PFSK-1 (cell line): Measurements from ENCODE around the gene IFNA13.

Experiments used
- FOXP2 ChIP-seq: optimal IDR thresholded peaks from 2 replicates; pipeline ENCODE3; 2011; ENCODE audit warnings: borderline replicate concordance, control low read depth, inconsistent platforms; ENCODE audit not compliant: insufficient read depth; ENCODE audit errors: extremely low read length, extremely low read depth
- POLR2AphosphoS5 ChIP-seq: IDR thresholded peaks from 2 replicates; pipeline ENCODE4 v1.6.1; 2012; ENCODE audit warnings: low read depth, mild to moderate bottlenecking, control low read depth, low read length, moderate library complexity
- REST ChIP-seq, 2 experiments: IDR thresholded peaks; 2 replicates each; pipeline versions ENCODE4 v1.6.1 to v1.8.0; 2011 to 2012; ENCODE audit warnings: low read depth in 2 of 2, low read length in 2 of 2, control low read depth in 1 of 2, inconsistent platforms in 1 of 2, mild to moderate bottlenecking in 1 of 2, moderate library complexity in 1 of 2; ENCODE audit not compliant: insufficient read depth in 1 of 2
- SIN3A ChIP-seq: IDR thresholded peaks from 2 replicates; pipeline ENCODE4 v1.6.1; 2012; ENCODE audit warnings: mild to moderate bottlenecking, low read length, moderate library complexity, borderline replicate concordance; ENCODE audit not compliant: insufficient read depth
- TAF1 ChIP-seq: IDR thresholded peaks from 2 replicates; pipeline ENCODE4 v1.6.1; 2012; ENCODE audit warnings: low read length, control low read depth, borderline replicate concordance; ENCODE audit not compliant: insufficient read depth

Gene IFNA13

GRCh38 chr9:21408817-21409216 lies 41.0 kb upstream of the IFNA13 start, which contains the start of gene IFNA8:
Gene IFNA8, plus strand, starts transcription at chr9:21409117. Its CDS starts 60 bp downstream, at chr9:21409177.
- TF ChIP-seq POLR2AphosphoS5 (no peak), REST (IDR thresholded peaks at IDR 0.05; ENCODE audit: insufficient read depth in 1 of 2, low read depth in 2 of 2, low read length in 2 of 2) (no peak), FOXP2 (no peak), SIN3A (no peak), TAF1 (no peak)

DNA sequence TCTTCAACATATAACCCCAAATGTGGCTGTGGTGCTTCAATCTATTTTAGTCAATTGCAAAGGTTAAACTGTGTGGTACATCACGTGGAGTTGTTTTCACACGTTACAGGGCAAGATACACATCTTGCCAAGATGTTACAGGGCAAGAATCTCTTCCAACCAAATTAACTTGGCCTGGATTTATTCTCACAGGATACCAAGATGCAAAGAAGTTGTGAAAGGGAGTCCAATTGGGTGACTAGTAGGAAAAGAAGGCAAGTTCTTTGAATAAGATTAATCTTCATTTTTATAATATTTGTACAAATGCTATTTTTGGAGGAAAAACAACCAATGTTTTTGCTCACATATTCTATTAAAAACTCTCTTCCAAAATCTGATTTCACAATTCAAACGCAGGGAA lies 36.3 kb upstream of the IFNA13 start:
- TF ChIP-seq REST (IDR thresholded peaks at IDR 0.05; ENCODE audit: insufficient read depth in 1 of 2, low read depth in 2 of 2, low read length in 2 of 2), result no peak
- TF ChIP-seq POLR2AphosphoS5, result no peak
- no peak for TF ChIP-seq SIN3A
- TF ChIP-seq FOXP2, result no peak
- no peak for TF ChIP-seq TAF1

- no peak for TF ChIP-seq REST (IDR thresholded peaks at IDR 0.05; ENCODE audit: insufficient read depth in 1 of 2, low read depth in 2 of 2, low read length in 2 of 2)
Observed at GRCh38 chr9:21402386-21403251, 34.8 kb upstream of the IFNA13 start.

DNA sequence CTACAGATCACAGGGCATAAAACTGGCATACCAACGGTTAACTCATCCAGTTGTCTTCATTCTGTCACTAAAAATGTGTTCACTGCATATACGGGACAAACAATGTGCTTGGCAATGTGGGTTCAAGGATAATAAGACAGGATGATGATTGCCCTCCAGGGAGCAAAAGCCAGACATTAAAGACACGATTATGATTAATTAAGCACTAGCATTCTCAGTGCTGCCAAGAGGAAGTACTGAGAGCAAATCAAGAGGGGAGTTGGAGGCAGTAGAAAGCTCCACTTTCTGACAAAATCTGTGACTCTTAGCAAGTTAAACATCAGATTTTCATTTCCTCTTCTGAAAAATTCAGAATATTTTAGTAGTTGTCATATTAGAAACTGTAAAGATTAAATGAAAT lies 32.1 kb upstream of the IFNA13 start:
- TF ChIP-seq SIN3A, result no peak
- TF ChIP-seq REST (IDR thresholded peaks at IDR 0.05; ENCODE audit: insufficient read depth in 1 of 2, low read depth in 2 of 2, low read length in 2 of 2), result no peak
- TF ChIP-seq TAF1, result no peak
- no peak for TF ChIP-seq FOXP2
- no peak for TF ChIP-seq POLR2AphosphoS5

DNA sequence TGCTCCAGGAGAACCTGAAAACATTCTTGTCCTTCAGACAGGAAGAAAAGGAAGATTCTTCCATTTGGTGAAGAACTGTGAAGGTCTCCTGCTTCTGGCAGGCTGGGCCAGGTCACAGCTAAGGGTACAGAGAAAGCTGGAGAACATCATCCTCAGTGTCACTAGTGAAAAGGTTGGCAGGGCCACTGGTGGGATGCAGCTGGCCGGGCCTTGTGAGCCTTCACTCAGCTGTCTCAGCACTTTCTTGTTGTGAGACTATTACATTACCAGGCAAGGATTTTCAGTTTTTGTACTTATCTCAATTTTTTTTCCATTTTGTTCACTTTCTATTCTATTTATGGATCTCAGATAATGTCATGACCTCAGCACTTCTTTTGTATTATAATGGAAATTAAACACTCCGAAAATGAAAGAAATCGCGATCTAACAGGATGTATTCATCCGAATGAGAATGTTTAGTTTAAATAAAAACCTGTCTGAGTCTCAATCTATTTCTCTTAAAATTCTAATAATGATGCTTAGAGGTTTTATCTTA lies 31.2 kb upstream of the IFNA13 start:
- TF ChIP-seq TAF1 (no peak), FOXP2 (no peak), POLR2AphosphoS5 (no peak), SIN3A (no peak), REST (IDR thresholded peaks at IDR 0.05; ENCODE audit: insufficient read depth in 1 of 2, low read depth in 2 of 2, low read length in 2 of 2) (no peak)
